ENCODE results near the gene NOS1AP. TPM values are rescaled to one million over a fixed set of nuclear protein-coding genes. Genes with fewer than 3 reads are reported as not detected.

The NOS1AP gene
- total RNA-seq, 1 donor from 2014 or later = 4.9 TPM

- intact Hi-C loops (cut with DNase I) = no loop called here
- ATAC-seq (no peak), DNase-seq (no peak)
- Histone ChIP-seq H3K27ac (no peak overlapping the region), H3K9me3 (no peaks in the 10 kb centered on the region), H3K36me3 (no peaks in the 10 kb centered on the region), H3K27me3 (peaks cover 28% of the 10 kb centered on the region), H3K4me3 (no peak overlapping the region), H3K4me1 (peaks cover 9% of the 10 kb centered on the region)
- TF ChIP-seq, protein P1, sequence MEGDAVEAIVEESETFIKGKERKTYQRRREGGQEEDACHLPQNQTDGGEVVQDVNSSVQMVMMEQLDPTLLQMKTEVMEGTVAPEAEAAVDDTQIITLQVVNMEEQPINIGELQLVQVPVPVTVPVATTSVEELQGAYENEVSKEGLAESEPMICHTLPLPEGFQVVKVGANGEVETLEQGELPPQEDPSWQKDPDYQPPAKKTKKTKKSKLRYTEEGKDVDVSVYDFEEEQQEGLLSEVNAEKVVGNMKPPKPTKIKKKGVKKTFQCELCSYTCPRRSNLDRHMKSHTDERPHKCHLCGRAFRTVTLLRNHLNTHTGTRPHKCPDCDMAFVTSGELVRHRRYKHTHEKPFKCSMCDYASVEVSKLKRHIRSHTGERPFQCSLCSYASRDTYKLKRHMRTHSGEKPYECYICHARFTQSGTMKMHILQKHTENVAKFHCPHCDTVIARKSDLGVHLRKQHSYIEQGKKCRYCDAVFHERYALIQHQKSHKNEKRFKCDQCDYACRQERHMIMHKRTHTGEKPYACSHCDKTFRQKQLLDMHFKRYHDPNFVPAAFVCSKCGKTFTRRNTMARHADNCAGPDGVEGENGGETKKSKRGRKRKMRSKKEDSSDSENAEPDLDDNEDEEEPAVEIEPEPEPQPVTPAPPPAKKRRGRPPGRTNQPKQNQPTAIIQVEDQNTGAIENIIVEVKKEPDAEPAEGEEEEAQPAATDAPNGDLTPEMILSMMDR (IDR thresholded peaks at IDR 0.05) = no peak
These were observed 2.0 kb upstream of the NOS1AP start for GRCh38 chr1:162067466-162067865.

DNA sequence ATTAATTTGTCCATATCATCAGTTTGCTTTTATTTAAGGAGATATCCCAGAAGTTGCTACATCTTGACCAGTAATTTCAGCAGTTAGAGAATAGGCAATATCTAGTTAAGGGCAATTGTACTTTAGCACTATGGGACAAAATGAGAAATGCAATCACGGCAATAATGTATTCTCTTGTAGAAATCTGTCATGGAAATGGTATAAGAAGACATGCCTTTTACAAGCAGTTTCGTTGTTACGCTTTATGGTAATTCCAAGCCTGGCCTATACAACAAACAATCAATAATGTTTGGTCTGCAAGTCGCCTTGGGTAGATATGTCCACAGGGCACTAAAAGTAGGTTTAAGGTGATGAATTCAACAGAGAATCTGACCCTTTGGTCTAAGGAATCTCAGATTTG is 1.2 kb upstream of the NOS1AP start:
- no peaks in the 10 kb centered on the region for H3K9me3 ChIP-seq
- no peak overlapping the region for H3K4me3 ChIP-seq
- intact Hi-C loops (cut with DNase I) = no loop called here
- H3K36me3 ChIP-seq = no peaks in the 10 kb centered on the region
- ATAC-seq (no peak), DNase-seq (no peak)
- TF ChIP-seq, protein P1 (IDR thresholded peaks at IDR 0.05) = no peak
- H3K27me3 ChIP-seq = peaks cover 28% of the 10 kb centered on the region
- no peak overlapping the region for H3K27ac ChIP-seq
- H3K4me1 ChIP-seq = peaks cover 9% of the 10 kb centered on the region

- peaks cover 18% of the 10 kb centered on the region for H3K27me3 ChIP-seq
- H3K36me3 ChIP-seq = no peaks in the 10 kb centered on the region
- intact Hi-C loops (cut with DNase I) = no loop called here
- TF ChIP-seq, protein P1 (IDR thresholded peaks at IDR 0.05) = no peak
- H3K4me3 ChIP-seq = peak overlapping the region; percentile 66
- H3K27ac ChIP-seq = no peak overlapping the region
- peaks cover 9% of the 10 kb centered on the region for H3K4me1 ChIP-seq
- ATAC-seq (peak; percentile 68), DNase-seq (peak; percentile 65)
- H3K9me3 ChIP-seq = no peaks in the 10 kb centered on the region
These were observed 730 bp downstream of the NOS1AP start for GRCh38 chr1:162070094-162070748.

- ATAC-seq (no peak), DNase-seq (no peak)
- H3K4me1 ChIP-seq = peaks cover 9% of the 10 kb centered on the region
- intact Hi-C loops (cut with DNase I) = no loop called here
- peaks cover 13% of the 10 kb centered on the region for H3K27me3 ChIP-seq
- H3K4me3 ChIP-seq = peak overlapping the region; percentile 66
- H3K27ac ChIP-seq = no peak overlapping the region
- H3K9me3 ChIP-seq = no peaks in the 10 kb centered on the region
- no peaks in the 10 kb centered on the region for H3K36me3 ChIP-seq
- TF ChIP-seq, protein P1 (IDR thresholded peaks at IDR 0.05) = no peak
These were observed 1.3 kb downstream of the NOS1AP start for GRCh38 chr1:162070825-162071224.

DNA sequence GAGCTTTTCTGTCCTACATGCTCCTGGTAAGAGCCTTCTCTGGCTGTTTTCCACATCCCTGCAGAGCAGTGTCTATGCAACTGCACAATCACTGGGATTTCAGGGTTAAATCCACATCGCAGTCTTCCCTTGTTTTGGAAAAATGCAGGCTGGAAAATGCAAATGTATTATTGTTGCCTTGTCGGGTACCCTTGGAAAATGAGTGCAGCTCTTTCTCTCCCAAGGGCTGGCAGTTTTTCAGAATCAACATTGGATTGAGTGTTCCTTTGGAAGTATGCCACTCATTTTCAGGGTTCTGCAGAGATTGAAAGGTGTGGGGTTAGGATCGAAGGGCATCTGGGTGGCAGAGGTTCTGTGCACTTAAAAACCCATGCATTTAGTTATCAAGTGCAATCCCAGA is 3.2 kb downstream of the NOS1AP start:
- intact Hi-C loops (cut with DNase I) = no loop called here
- ATAC-seq = no peak
- no peak for DNase-seq
- H3K27me3 ChIP-seq = peaks cover 13% of the 10 kb centered on the region
- H3K4me3 ChIP-seq = no peak overlapping the region
- no peak overlapping the region for H3K27ac ChIP-seq
- no peaks in the 10 kb centered on the region for H3K9me3 ChIP-seq
- peaks cover 9% of the 10 kb centered on the region for H3K4me1 ChIP-seq
- no peaks in the 10 kb centered on the region for H3K36me3 ChIP-seq
- TF ChIP-seq, protein P1 (IDR thresholded peaks at IDR 0.05) = no peak

Data from upper lobe of right lung (tissue), 1 donor.